Endodermal cell (in vitro differentiated cells): ENCODE results near the gene GNB1L. TPM values are rescaled to one million over a fixed set of nuclear protein-coding genes. Genes with fewer than 3 reads are reported as not detected.

ENCODE experiments used
- DNase-seq: peaks from one replicate; pipeline ENCODE4 v3.0.0-alpha.2; 2017
- H3K27ac ChIP-seq: 2 replicates; pipeline ENCODE4 v1.5.1; 2013; ENCODE audit warnings: mild to moderate bottlenecking, low read depth, low read length, moderate library complexity
- H3K27me3 ChIP-seq: 2 replicates; pipeline ENCODE4 v1.6.1; 2013; ENCODE audit warnings: mild to moderate bottlenecking, low read length, moderate library complexity; ENCODE audit not compliant: insufficient read depth, control insufficient read depth, poor library complexity, severe bottlenecking
- H3K36me3 ChIP-seq: 2 replicates; pipeline ENCODE4 v1.7.0; 2013; ENCODE audit warnings: mild to moderate bottlenecking, low read length, moderate library complexity; ENCODE audit not compliant: control insufficient read depth, insufficient read depth
- H3K4me1 ChIP-seq: one replicate; pipeline ENCODE4 v1.7.0; 2013; ENCODE audit warnings: low read length; ENCODE audit not compliant: control insufficient read depth, insufficient read depth
- H3K4me3 ChIP-seq: 2 replicates; pipeline ENCODE4 v1.5.1; 2013; ENCODE audit warnings: mild to moderate bottlenecking, low read length, moderate library complexity
- H3K9ac ChIP-seq: 2 replicates; pipeline ENCODE4 v1.6.1; 2013; ENCODE audit warnings: mild to moderate bottlenecking, low read length, moderate library complexity; ENCODE audit not compliant: poor library complexity, severe bottlenecking; ENCODE audit errors: extremely low read depth
- H3K9me3 ChIP-seq: 2 replicates; pipeline ENCODE4 v1.6.1; 2013; ENCODE audit warnings: mild to moderate bottlenecking, low read length, moderate library complexity; ENCODE audit not compliant: control insufficient read depth
- H3K27ac Mint-ChIP-seq: 2 replicates; pipeline ENCODE4 v1.8.0; 2020; ENCODE audit warnings: mixed read lengths
- H3K27me3 Mint-ChIP-seq: 2 replicates; pipeline ENCODE4 v1.8.0; 2021; ENCODE audit warnings: mild to moderate bottlenecking, mixed read lengths; ENCODE audit not compliant: insufficient read depth
- H3K36me3 Mint-ChIP-seq: 2 replicates; pipeline ENCODE4 v1.8.0; 2020; ENCODE audit warnings: low read depth, mixed read lengths
- H3K4me1 Mint-ChIP-seq: 2 replicates; pipeline ENCODE4 v1.8.0; 2020; ENCODE audit warnings: mixed read lengths
- H3K4me3 Mint-ChIP-seq: 2 replicates; pipeline ENCODE4 v1.8.0; 2020; ENCODE audit warnings: mild to moderate bottlenecking, moderate library complexity, mixed read lengths
- H3K9me3 Mint-ChIP-seq: 2 replicates; pipeline ENCODE4 v1.8.0; 2020; ENCODE audit warnings: mild to moderate bottlenecking, mixed read lengths
- CTCF ChIP-seq: fragments of 200-600 bp; sonication (generic); conservative IDR thresholded peaks from 2 replicates; pipeline ENCODE4 v1.5.0; 2021; ENCODE audit warnings: antibody characterized with exemption, mild to moderate bottlenecking
- WGBS, 2 experiments: methylation state at CpG; one replicate each; pipeline versions ENCODE4 v1.1.5 to v1.1.7; 2013; ENCODE audit warnings: missing lambda C conversion rate in 2 of 2, mixed read lengths in 1 of 2; ENCODE audit not compliant: insufficient coverage in 1 of 2, insufficient read length in 1 of 2; 5-methylcytosine and 5-hydroxymethylcytosine counted together
- total RNA-seq, 2 donors: library from RNA; stranded (reverse); fragmentation: NEBNext Ultra II Directional in 1 of 2; extraction: Animal tissue kit (Norgen Biotek cat#: 25700) in 1 of 2; gene quantifications; 2 replicates in 1 of 2; 3 replicates in 1 of 2; pipeline ENCODE4 v1.2.1, GENCODE V29; 2021

GNB1L gene
- total RNA-seq, 2 donors from 2014 or later, result 9.5 to 12.2 TPM

- Histone ChIP-seq H3K4me1 (peaks cover 19% of the 10 kb centered on the region), H3K36me3 (no peaks in the 10 kb centered on the region), H3K4me3 (no peak overlapping the region), H3K27me3 (peaks cover 34% of the 10 kb centered on the region), H3K9ac (no peak overlapping the region), H3K27ac (no peak overlapping the region), H3K9me3 (no peaks in the 10 kb centered on the region)
- H3K4me3 Mint-ChIP-seq, result no peak overlapping the region
- H3K9me3 Mint-ChIP-seq, result no peaks in the 10 kb centered on the region
- peaks cover 16% of the 10 kb centered on the region for H3K4me1 Mint-ChIP-seq
- H3K27me3 Mint-ChIP-seq, result peaks cover 31% of the 10 kb centered on the region
- no peak overlapping the region for H3K27ac Mint-ChIP-seq
- H3K36me3 Mint-ChIP-seq, result no peaks in the 10 kb centered on the region
- WGBS, 2 experiments, result 93 to 98% methylated on average over 13 to 23 of the region's 23 CpGs
- no peak for DNase-seq
- TF ChIP-seq CTCF, result no peak
Observed at GRCh38 chr22:19895160-19895849, 40.6 kb upstream of the GNB1L start.

- H3K4me3 ChIP-seq, result no peak overlapping the region
- H3K9me3 Mint-ChIP-seq, result no peaks in the 10 kb centered on the region
- H3K27ac ChIP-seq, result no peak overlapping the region
- DNase-seq, result no peak
- WGBS, 2 experiments, result 95% methylated on average over 11 to 15 of the region's 15 CpGs
- no peaks in the 10 kb centered on the region for H3K9me3 ChIP-seq
- H3K4me1 ChIP-seq, result peaks cover 19% of the 10 kb centered on the region
- H3K4me1 Mint-ChIP-seq, result peaks cover 16% of the 10 kb centered on the region
- H3K27ac Mint-ChIP-seq, result no peak overlapping the region
- H3K36me3 Mint-ChIP-seq, result no peaks in the 10 kb centered on the region
- H3K27me3 Mint-ChIP-seq, result peaks cover 38% of the 10 kb centered on the region
- TF ChIP-seq CTCF, result no peak
- H3K4me3 Mint-ChIP-seq, result no peak overlapping the region
- peaks cover 38% of the 10 kb centered on the region for H3K27me3 ChIP-seq
- no peak overlapping the region for H3K9ac ChIP-seq
- no peaks in the 10 kb centered on the region for H3K36me3 ChIP-seq
Observed at GRCh38 chr22:19893363-19893762, 38.7 kb upstream of the GNB1L start.

- H3K4me3 Mint-ChIP-seq, result no peak overlapping the region
- DNase-seq, result no peak
- H3K27me3 Mint-ChIP-seq, result peaks cover 39% of the 10 kb centered on the region
Observed at GRCh38 chr22:19892925-19893324, 38.3 kb upstream of the GNB1L start.

More at GRCh38 chr22:19892925-19893324, 38.3 kb upstream of the GNB1L start:
- no peaks in the 10 kb centered on the region for H3K36me3 ChIP-seq
- H3K27ac ChIP-seq, result no peak overlapping the region
- H3K27me3 ChIP-seq, result peaks cover 38% of the 10 kb centered on the region
- no peak overlapping the region for H3K4me3 ChIP-seq
- Mint-ChIP-seq H3K36me3 (no peaks in the 10 kb centered on the region), H3K9me3 (no peaks in the 10 kb centered on the region), H3K27ac (no peak overlapping the region), H3K4me1 (peaks cover 16% of the 10 kb centered on the region)
- WGBS, 2 experiments, result 91 to 92% methylated on average over 5 to 13 of the region's 13 CpGs
- no peaks in the 10 kb centered on the region for H3K9me3 ChIP-seq
- no peak overlapping the region for H3K9ac ChIP-seq
- no peak for TF ChIP-seq CTCF
- H3K4me1 ChIP-seq, result peaks cover 19% of the 10 kb centered on the region
